ENCODE results near the gene COX8C. TPM values are rescaled to one million over a fixed set of nuclear protein-coding genes. Genes with fewer than 3 reads are reported as not detected.
A peak's percentile ranks its signal among the peaks of the same experiment; 100 is the strongest.
"Not testable (repeated sequence)": the region's sequence is repeated elsewhere in the genome, so short reads cannot be mapped to it uniquely, and the experiment has no call there.

The COX8C gene
- polyA plus RNA-seq, 1 donor: 0.71 TPM

DNA sequence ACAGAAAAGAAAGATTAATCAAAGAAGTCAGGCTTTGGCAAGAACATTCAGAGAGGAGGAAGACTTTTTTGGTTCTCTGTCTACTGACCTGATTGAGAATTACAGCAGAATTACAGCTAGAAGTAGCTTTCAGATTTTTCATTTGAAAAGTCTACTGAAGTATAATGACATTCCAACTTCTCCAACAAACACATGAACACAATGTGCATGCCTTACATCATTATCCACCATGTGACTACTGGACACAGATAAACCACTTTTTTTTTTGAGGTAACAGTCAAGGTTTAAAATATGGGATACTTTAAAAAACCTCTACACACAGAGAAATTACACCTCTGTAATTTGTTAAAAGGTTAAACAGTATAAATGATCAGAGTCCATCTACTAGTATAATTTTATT is 26.5 kb upstream of the COX8C start:
- DNase-seq: no peak

DNA sequence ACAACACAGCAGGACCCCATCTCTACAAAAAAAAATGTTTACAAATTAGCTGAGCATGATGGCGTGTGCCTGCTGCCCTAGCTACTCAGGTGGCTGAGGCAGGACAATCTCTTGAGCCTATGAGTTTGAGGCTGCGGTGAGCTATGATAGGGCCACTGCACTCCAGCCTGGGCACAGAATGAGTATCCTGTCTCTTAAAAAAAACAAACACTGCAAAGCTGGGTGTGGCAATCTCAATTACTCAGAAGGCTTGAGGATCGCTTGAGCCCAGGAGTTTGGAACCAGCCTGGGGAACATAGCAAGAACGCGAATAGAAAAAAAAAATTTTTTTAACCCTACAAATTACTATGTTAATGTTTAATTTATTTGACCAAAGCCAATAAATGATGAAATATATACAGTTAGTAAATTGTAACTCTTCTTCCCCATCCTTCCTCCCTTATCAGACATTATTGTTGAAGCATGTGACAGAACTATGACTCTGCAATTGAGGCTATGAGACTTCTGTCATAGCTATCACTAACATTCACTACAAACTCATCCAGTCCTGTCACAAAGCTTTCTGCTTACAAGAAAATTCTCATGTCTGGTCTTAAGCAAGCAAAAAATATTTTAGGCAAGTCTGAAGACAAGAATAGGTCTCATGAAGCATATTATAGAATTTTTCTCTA is 23.9 kb upstream of the COX8C start:
- no peak for DNase-seq

DNA sequence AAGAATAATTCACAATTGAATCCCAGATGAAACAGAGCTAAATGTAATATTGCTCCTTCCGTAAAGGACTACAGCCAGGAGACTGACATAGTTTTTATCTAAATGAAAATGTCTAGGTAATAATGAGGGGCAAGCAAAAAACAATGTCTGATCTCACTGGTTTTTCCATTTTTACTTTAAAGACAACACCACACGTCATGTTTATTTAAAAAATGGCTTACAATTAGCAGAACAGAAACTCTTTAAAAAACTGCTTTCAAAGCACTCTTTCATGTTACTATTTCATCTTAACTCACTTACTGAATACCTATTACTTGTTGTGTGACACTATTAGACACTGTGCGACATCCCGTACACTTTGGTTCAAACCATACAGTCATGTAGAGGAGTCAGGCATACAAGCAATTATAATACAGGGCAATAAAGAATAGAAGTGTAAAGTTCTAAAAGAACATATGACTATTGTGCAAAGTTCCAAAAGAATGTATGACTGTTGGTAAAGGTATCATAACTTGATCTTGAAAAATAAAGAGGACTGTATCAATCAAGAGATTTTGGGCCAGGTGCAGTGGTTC is 23.3 kb upstream of the COX8C start:
- DNase-seq: no peak

DNA sequence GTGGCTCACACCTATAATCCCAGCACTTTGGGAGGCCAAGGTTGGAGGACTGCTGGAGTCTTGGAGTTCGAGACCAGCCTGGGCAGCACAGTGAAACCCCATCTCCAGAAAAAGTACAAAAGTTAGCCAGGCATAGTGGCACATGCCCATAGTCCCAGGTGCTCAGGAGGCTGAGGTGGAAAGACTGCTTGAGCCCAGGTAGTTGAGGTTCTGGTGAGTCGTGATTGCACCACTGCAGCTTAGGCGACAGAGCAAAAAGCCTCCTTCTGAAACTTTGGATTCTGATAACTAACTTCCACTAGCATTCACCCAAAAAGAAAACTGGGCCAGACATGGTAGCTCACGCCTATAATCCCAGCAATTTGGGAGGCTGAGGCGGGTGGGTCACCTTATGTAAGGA is 20.8 kb upstream of the COX8C start:
- DNase-seq: no peak

DNA sequence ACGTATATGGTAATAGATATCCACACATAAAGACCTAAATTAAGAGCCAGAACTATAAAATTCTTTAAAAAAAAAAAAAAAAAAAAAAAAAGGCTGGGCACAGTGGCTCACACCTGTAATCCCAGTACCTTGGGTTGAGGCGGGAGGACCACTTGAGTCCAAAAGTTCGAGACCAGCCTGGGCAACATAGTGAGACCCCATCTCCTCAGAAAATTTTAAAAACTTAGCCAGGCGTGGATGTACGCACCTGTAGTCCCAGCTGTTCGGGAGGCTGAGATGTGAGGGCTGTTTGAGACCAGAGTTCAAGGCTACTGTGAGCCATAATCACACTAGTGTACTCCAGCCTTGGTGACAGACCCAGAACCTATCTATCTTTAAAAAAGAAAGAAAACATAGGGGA is 18.4 kb upstream of the COX8C start:
- DNase-seq: no peak

DNA sequence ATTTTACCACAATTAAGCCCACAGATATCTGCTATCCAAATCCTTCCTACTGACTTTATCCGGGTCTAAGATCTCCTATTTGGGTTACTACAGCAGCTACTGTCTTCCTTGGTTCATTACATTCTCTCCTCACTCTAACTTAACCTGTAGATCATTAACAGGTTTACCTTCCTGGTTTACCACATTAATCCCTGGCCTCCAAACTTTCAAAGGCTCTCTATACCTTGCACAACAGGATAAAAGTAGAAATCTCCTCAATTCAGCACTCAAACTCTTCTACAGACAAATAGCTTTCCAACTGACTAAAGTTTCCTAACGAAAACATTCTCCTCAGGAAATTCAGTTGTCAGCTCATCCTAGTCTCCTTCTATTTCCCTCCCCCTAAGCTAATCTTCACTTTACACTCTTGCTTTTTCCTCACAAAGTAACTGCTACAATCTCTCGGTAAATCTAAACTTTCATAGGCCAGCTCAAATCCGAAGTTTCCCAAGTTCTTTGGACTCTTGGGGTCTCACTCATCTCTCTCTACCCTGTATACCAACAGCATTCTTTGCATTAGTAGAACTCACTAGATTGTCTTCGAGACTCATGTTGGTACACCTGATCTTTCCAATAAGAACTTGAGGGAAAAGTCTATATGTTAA is 16.9 kb upstream of the COX8C start:
- peak; percentile 27 for DNase-seq

DNA sequence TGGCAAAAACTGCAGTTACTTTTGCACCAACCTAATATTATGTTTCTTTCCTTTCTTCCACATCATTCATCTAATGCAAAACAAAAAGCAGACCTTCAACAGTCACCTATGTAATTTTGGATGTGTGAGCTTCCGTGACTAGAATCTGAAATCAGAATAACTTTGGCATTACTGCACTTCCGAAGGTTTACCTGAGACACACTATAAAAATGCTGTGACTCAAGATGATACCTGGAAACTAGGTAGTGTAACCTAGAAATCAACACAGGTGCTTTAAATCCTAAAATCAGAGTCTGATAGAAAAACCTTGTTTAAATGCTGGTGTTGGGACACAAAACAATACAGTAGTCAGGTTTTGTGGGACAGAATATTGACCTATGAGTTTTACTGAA is 16.4 kb upstream of the COX8C start:
- DNase-seq: no peak

DNA sequence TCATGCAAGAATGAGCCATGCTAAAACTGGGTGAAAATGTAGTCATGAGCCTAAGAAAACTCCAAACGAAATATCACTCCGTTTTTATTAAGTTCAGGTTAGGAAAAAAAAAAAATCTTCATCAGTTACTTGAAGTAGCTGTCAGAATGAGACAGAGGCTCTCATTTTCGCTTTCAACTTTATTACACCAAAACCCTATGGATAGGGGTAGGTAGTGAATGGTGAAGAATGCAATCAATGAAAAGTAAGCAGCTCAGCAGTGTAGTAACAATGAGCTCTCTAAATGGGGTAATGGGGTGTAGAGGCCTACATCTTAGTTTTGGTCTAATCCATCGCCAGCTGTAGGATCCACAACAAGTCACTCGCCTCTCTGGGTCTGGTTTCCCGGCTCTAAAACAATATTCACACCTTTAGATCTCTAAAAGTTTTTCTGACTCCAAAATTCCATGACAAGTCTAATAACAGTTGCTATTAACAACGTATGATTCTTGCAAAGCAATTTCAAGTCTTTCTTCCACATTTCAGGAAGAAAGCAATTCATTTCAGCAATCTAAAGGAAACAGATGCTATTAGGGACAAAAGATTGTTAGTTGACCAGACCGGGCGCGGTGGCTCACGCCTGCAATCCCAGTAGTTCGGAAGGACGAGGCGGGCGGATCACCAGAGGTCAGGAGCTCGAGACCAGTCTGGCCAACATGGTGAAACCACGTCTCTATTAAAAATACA is 15.8 kb upstream of the COX8C start:
- DNase-seq: no peak

DNA sequence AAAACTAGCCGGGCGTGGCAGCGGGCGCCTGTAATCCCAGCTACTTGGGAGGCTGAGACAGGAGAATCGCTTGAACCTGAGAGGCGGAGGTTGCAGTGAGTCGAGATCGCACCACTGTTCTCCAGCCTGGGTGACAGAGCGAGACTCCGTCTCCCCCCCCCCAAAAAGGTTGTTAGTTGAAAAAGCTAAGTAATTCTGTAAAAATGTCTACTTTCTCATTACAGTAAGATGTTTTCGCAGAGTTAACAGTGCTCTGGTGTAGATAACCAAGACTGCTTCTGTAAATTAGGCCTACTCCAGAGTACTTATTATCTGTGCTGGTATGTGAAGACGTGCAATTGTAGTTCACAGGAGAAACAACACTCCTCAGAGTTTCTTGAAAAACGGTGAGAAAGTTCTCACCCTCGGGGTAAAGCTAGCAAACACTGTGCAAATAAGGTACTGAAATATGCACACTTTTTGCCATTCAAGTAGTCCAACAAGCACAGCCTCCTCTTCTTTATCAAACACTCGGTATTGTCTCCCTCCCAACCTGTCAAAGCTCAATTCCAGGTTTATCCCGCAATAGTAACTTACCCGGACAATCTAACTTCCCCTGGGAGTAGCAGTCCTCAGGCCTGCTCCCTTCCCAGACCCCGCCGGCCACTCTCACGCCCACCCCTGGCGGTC is 15.1 kb upstream of the COX8C start:
- peak; percentile 15 for DNase-seq

DNA sequence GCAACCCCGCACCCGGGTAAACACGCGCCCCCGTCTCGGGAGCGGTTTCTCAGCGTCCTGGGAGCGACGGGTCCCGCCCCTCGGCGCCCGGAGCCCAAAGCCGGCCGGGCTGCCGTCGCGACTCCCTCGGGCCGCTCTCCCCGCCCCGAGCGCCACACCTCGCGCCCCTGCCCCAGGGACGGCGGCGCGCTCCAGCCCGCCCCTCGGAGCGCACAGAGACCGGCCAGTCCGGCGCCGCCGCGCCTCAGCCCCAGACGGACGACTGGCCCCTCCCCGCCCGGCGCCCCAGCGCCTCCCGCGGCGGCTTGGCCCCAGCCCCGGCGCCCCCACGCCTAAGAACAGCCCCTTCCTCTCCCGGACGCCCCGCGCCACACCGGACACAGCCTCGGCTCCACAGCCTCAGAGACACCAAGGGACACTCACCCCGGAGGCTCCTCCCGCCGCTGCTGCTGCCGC is 14.6 kb upstream of the COX8C start:
- peak; percentile 45 for DNase-seq

DNA sequence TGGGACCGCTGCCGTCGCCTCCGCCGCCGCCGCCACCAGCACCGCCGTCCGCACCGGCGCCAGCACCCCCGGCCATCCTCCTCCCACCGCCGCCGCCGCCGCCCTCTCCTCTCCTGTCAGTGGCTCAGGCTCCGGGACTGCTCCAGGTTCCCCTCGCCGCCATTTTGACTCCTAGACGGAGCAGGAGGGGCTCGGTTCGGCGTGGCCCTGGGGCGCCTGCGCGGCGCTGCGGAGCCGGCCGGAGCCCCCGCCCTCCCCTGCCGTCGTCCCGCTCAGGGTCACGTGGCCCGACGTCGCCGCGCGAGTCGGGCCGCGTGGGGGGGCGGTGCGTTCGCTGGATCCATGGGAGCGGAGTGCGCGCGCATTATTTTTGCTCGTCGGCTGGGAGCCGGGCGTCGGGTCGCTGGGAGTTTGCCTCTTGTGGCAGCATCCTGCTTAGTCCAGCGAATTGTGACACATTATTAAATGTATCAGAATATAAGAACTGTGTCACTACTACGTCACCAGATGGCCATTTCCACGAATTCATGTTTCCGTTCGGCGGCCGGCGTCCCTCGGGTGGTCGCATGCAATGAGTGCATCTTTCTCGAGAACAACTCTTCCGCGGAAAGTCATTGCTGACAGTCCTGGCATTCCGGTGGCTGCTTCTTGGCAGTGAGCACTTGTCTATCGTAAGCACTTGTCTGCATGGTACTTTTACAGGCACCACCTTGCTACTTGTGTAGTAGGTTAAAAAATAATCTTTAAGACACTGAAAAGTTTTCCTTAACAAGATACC is 13.9 kb upstream of the COX8C start, which contains the start of gene BTBD7:
Gene BTBD7, minus strand, starts transcription at position 184 of the 778 bp plus-strand sequence. CDS start 36,985 bp downstream, outside the sequence.
- DNase-seq: peak; percentile 93

DNA sequence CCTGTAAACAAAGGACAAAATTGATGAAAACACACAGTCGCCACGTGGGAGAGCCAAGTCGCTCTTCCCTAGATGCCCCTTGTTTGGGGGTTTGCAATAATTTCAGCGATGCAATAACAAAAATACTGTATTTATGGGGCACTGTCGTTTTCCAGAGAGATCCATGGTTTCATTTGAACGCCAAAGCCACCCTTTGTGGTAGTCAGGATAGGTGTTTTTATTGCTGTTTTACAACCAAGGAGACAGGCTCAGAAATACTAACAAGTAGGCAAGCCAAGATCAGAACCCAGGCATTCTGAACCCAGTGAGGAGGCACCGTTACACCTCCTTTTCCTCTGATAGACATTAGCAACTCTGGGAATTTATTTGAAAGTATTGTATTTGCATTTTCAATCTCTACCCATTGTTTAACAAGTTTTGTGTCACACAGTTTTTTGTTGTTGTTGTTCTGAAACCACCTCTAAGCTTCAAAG is 13.3 kb upstream of the COX8C start:
- peak; percentile 17 for DNase-seq

DNA sequence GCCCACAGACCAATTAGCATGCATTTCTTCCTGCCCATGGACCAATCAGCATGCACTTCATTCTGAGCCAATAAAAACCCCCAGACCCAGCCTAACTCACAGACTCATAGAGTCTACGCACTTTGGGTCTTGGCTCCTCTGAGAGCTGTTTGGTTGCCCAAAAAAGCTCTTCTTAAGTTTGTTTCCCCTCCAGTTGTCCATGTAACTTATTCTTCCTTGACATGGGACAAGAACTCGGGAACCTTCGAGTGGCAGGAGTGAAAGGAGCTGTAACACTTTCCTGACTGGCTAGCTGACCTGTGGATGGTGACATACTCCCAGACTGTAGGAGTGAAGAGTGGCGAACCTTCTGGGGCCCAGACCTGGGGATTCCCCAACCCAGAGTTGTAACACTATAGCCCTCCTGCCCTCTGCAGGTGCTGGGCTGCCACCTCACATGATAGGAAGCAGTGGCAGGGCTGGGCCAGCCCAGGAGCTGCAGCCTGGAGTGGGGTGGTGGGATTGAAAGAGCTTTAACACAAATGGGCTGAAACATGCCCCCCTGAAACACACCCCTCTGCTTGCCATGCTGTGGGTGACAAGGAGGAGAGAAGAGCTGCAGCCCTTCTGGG is 9.7 kb upstream of the COX8C start:
- no peak for DNase-seq

DNA sequence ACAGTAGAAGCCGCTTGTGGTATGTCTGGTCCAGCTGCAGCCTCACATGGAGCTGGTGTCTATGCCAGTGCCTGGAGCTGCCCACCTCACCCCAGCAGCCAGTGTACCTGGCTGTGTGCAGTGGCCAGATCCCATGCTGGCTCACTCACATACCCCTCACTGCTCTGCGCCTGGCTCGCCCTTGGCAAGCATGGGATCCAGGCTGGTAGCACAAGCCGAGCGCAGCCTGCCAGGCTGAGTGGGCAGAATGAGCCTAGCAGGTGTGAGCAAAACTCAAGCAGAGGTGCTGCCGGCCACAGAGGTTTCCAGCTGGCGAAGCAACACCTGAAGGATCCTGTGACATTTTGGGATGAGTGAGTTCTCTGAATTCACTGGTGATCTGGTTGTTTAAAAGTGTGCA is 9.1 kb upstream of the COX8C start:
- no peak for DNase-seq

DNA sequence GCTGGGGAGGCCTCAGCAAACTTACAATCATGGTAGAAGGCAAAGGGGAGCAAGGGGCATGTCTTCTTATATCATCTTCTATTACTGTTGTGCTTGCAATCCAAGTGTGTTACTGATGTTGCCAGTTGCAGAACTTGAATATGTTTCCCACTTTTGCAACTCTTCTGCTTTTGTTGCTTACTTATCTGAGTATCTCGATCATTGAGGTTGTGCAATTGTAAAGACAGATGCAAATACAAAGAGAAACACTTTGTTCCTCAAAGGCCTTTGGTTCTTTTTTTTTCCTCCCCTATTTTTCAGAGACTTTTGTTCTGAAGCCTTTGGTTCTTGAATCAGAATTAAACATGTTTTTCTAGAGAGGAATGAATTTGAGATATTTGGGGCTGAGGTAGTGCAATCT is 3.7 kb upstream of the COX8C start:
- no peak for DNase-seq

DNA sequence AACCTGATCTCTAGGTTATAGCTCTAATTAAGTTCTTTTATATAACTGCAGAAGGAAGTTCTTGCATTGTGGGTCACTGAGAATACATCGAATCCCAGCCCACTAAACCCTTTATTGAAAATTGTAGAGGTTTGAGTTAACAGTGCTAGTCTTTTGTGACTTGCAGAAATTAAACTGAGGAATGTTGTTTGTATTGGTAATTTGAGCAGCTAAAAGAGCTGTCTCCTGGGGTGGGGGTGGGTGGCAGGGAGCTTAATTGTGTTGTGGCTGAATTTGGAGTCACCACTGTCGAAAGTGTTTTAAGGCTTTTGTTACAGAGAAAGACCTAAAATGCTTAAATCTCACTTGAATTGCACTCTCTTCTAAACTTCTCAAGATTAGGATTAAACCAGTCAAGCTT is 3.2 kb upstream of the COX8C start:
- no peak for DNase-seq

DNA sequence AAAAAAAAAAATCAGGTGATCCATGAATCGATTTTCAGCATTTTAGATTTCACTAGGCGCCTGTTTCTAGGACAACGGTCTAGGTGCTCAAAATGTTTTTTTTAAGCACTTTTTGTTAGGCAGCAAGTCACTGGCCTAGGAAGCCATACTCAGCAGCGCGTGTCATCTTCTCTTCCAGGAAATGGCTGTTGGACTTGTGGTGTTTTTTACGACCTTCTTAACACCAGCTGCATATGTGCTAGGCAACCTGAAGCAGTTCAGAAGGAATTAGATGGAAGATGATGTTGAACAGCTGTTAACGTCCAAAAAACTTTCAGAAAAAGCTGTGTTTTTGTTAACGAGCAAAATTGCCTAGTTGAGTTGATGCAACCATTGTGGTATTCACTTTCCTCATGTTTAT is 868 bp downstream of the COX8C start:
- DNase-seq: no peak

DNA sequence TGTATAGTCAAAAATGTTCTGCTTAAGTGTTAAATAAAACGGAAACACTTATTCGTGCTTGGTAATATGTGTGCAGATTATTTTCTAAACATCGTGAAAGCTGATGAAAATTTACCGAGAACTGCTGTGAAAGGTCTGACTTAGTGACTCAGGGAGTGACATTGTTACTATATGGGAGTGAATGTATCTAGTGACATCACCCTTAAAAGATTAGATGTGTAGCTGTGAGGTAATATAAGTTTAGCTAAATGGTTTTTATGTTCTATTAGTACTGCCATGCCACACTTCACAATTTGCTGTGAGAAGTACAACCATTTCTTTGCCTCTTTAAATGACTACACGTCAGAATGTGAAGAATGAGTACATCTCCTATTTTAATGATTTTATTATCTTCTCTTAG is 1.3 kb downstream of the COX8C start:
- no peak for DNase-seq

DNA sequence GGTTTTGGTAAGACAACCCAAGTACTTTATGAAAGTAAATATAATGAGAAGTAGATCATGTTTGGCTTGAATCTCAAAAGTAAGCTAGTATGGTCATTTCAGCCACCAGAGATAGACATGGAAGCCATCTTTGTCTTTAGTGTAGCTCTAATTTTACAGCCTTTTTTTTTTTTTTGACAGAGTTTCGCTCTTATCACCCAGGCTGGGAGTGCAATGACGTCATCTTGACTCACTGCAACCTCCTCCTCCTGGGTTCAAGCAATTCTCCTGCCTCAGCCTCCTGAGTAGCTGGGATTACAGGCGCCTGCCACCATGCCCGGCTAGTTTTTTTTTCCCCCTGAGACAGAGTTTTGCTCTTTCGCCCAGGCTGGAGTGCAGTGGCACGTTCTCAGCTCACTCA is 7.9 kb downstream of the COX8C start:
- DNase-seq: not testable (repeated sequence)

DNA sequence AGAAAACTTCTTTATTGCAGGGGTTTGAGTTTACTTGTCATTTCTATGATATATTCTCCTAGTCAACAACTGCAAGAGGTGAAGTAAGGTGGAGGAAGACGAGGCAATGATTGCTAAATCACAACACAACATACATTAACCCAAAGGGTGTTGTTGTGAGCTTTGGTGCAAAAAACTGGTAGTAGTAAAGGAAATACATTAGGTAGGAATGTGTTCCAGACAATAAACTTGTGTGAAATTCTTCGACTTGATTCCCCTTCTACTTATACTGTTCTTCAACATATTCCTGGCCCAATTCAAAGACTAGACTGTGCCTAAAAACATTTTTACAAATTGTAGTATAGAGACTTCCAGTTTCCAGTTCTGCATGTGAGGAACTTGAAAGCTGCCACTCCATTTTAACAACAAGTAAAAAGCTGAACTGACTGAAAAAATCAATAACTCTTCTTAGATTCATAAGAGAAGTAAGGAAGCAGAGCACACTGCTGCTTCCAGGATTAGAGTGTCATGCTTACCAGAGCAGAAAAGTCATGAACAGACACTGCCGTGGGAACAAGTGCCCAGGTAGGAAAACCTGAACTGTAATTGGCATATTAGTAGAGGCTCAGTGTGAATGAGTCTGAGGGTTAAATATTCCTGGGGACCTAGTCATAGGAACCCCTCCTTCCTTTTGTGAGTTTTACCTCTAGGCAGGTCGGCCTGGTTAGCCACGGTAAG is 22.2 kb downstream of the COX8C start:
- peak; percentile 45 for DNase-seq
